GM12892 (cell line): ENCODE data around the gene FBXO9.

ENCODE experiments used
- POLR2A ChIP-seq: IDR thresholded peaks from 2 replicates; pipeline ENCODE4 v1.6.1; 2011; ENCODE audit warnings: low read depth, low read length, control low read depth
- POLR2AphosphoS5 ChIP-seq: IDR thresholded peaks from 2 replicates; pipeline ENCODE4 v1.6.1; 2011; ENCODE audit warnings: low read depth, low read length, control low read depth
- TAF1 ChIP-seq: IDR thresholded peaks from 2 replicates; pipeline ENCODE4 v1.6.1; 2011; ENCODE audit warnings: low read depth, mild to moderate bottlenecking, control low read depth, low read length, borderline replicate concordance

DNA sequence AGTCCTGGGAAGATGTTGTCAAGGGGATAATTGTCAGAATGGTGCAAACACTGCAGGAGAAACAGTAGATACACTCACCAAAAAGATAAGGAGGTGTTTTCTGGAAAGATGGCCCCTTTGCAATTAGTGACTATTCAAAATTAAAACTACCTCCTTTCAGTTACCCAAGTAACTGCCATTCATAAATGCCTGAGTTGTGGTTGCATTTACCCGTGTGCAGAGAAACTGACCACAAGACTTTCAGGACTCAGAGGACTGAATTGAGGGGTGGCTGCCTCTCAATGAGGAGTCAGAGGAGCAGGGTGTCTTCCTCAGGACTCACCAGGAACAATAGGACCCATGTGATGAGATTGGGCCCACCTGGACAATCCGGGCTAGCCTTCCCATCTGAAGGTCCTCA lies 44.4 kb downstream of the FBXO9 start:
- no peak for TF ChIP-seq POLR2AphosphoS5
- no peak for TF ChIP-seq POLR2A
- no peak for TF ChIP-seq TAF1
